WTC11 (cell line): ENCODE measurements around the gene WFDC9. TPM values are rescaled to one million over a fixed set of nuclear protein-coding genes. Genes with fewer than 3 reads are reported as not detected.

ENCODE experiments used
- ATAC-seq: fragments of 200-7000 bp; cut with Tn5 transposase; 2 replicates; pipeline ENCODE4 v1.10.0; 2021; ENCODE audit warnings: mild to moderate bottlenecking, moderate library complexity
- CTCF ChIA-PET: fragments of 300-600 bp; sonication (Branson Sonifier 250); formaldehyde crosslinking; loops from one replicate; lab custom pipeline; 2021; ENCODE audit warnings: antibody characterized with exemption; lab: Charles Lee
- POLR2A ChIA-PET: fragments of 350-600 bp; sonication (Branson Sonifier 250); formaldehyde crosslinking; loops from one replicate; lab custom pipeline; 2021; ENCODE audit warnings: antibody characterized with exemption; lab: Charles Lee
- DNase-seq: peaks from one replicate; pipeline ENCODE4 v3.0.0; 2021; ENCODE audit warnings: low spot score
- H3K27ac Mint-ChIP-seq: 2 replicates; pipeline ENCODE4 v1.8.0; 2021; ENCODE audit warnings: mixed read lengths
- H3K27me3 Mint-ChIP-seq: 2 replicates; pipeline ENCODE4 v1.8.0; 2021; ENCODE audit warnings: low read depth, mild to moderate bottlenecking, moderate library complexity, mixed read lengths
- H3K36me3 Mint-ChIP-seq: 2 replicates; pipeline ENCODE4 v1.8.0; 2021; ENCODE audit warnings: mixed read lengths
- H3K4me1 Mint-ChIP-seq: 2 replicates; pipeline ENCODE4 v1.8.0; 2022; ENCODE audit warnings: mixed read lengths
- H3K4me3 Mint-ChIP-seq: 2 replicates; pipeline ENCODE4 v1.8.0; 2021; ENCODE audit warnings: mild to moderate bottlenecking, moderate library complexity, mixed read lengths
- H3K9me3 Mint-ChIP-seq: 2 replicates; pipeline ENCODE4 v1.8.0; 2021; ENCODE audit warnings: mixed read lengths
- AR ChIP-seq: fragments of 250-450 bp; sonication (Bioruptor Pico); IDR thresholded peaks from 2 replicates; pipeline ENCODE4 v1.9.0; 2021; ENCODE audit warnings: mild to moderate bottlenecking
- ARID4B ChIP-seq: sonication (generic); formaldehyde crosslinking; IDR thresholded peaks from 2 replicates; pipeline ENCODE4 v1.8.0; 2023; ENCODE audit warnings: missing genetic modification reagents, mild to moderate bottlenecking, borderline replicate concordance
- ATF1 ChIP-seq: sonication (generic); formaldehyde crosslinking; IDR thresholded peaks from 2 replicates; pipeline ENCODE4 v1.8.1; 2023; ENCODE audit warnings: mild to moderate bottlenecking, moderate library complexity, missing genetic modification reagents
- CREB1 ChIP-seq: sonication (generic); formaldehyde crosslinking; IDR thresholded peaks from 2 replicates; pipeline ENCODE4 v1.8.0; 2023; ENCODE audit warnings: mild to moderate bottlenecking, missing genetic modification reagents
- CREM ChIP-seq: sonication (generic); formaldehyde crosslinking; IDR thresholded peaks from 2 replicates; pipeline ENCODE4 v1.8.1; 2022; ENCODE audit warnings: mild to moderate bottlenecking, missing genetic modification reagents, moderate library complexity
- FOXP1 ChIP-seq: sonication (generic); formaldehyde crosslinking; IDR thresholded peaks from 2 replicates; pipeline ENCODE4 v1.8.0; 2022; ENCODE audit warnings: missing genetic modification reagents, mild to moderate bottlenecking, moderate library complexity, borderline replicate concordance
- FOXP4 ChIP-seq: sonication (generic); formaldehyde crosslinking; IDR thresholded peaks from 2 replicates; pipeline ENCODE4 v1.8.0; 2022; ENCODE audit warnings: mild to moderate bottlenecking, missing genetic modification reagents
- JUN ChIP-seq: sonication (generic); formaldehyde crosslinking; IDR thresholded peaks from 2 replicates; pipeline ENCODE4 v1.8.0; 2023; ENCODE audit warnings: mild to moderate bottlenecking, missing genetic modification reagents
- SMAD4 ChIP-seq: sonication (generic); formaldehyde crosslinking; IDR thresholded peaks from 2 replicates; pipeline ENCODE4 v1.8.0; 2022; ENCODE audit warnings: mild to moderate bottlenecking, missing genetic modification reagents
- SP1 ChIP-seq: sonication (generic); formaldehyde crosslinking; conservative IDR thresholded peaks from 2 replicates; pipeline ENCODE4 v1.8.1; 2022; ENCODE audit warnings: missing genetic modification reagents
- ZNF423 ChIP-seq: fragments of 250-450 bp; sonication (Bioruptor Pico); IDR thresholded peaks from 2 replicates; pipeline ENCODE4 v2.1.2; 2022; ENCODE audit warnings: mild to moderate bottlenecking, moderate library complexity
- total RNA-seq: library from RNA; stranded (reverse); gene quantifications from 3 replicates; pipeline ENCODE4 v1.2.3, GENCODE V29; 2021
- TF ChIP-seq, protein P1 (sequence below): fragments of 250-450 bp; sonication (Bioruptor Pico); IDR thresholded peaks from 2 replicates; pipeline ENCODE4 v1.9.0; 2021; ENCODE audit warnings: moderate library complexity, mild to moderate bottlenecking, inconsistent platforms, borderline replicate concordance
- TF ChIP-seq, protein P2 (sequence below): sonication (generic); formaldehyde crosslinking; IDR thresholded peaks from 2 replicates; pipeline ENCODE4 v1.8.0; 2022; ENCODE audit warnings: mild to moderate bottlenecking, missing genetic modification reagents

The WFDC9 gene
- total RNA-seq, 1 experiment from 2014 or later = not detected

DNA sequence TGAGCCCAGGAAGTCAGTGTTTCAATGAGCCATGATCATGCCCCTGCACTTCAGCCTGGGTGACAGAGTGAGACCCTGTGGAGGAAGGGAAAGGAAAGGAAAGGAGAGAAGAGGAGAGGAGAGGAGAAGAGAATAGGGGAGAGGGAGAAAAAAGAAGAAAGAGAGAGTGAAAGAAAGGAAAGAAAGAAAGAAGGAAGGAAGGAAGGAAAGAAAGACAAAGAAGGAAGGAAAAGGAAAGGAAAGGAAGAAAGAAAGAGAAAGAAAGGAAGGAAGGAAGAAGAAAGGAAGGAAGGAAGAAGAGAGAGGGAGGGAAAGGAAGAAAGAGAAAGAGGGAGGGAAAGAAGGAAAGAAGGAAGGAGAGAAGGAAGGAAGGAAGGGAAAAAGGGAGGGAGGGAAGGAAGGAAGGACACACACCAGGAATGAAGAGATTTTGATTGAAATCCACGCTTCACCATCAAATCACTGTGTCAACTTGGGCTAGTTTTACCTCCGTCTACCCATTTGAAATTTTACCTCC, 66.3 kb downstream of the WFDC9 start:
- CTCF ChIA-PET = interaction anchor here (1.0 kb wide), 1 partner anchor 206 kb away, joined by 7 read pairs; no protein-coding TSS in a partner anchor
- POLR2A ChIA-PET = no interaction called here
- no peak for TF ChIP-seq CREB1 (CRISPR knock-in tag)
- TF ChIP-seq FOXP4 (CRISPR knock-in tag) = no peak
- no peak for TF ChIP-seq SMAD4 (CRISPR knock-in tag)
- TF ChIP-seq, protein P1, sequence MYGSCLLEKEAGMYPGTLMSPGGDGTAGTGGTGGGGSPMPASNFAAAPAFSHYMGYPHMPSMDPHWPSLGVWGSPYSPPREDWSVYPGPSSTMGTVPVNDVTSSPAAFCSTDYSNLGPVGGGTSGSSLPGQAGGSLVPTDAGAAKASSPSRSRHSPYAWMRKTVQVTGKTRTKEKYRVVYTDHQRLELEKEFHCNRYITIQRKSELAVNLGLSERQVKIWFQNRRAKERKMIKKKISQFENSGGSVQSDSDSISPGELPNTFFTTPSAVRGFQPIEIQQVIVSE = no peak
- TF ChIP-seq, protein P2, sequence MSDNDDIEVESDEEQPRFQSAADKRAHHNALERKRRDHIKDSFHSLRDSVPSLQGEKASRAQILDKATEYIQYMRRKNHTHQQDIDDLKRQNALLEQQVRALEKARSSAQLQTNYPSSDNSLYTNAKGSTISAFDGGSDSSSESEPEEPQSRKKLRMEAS (CRISPR knock-in tag) = no peak
- TF ChIP-seq FOXP1 (CRISPR knock-in tag) = no peak
- TF ChIP-seq CREM (CRISPR knock-in tag) = no peak
- no peak for TF ChIP-seq ATF1 (CRISPR knock-in tag)
- TF ChIP-seq ARID4B (CRISPR knock-in tag) = no peak
- no peak for TF ChIP-seq ZNF423
- TF ChIP-seq SP1 (CRISPR knock-in tag) = no peak
- TF ChIP-seq AR (CRISPR knock-in tag) = no peak
- no peak for TF ChIP-seq JUN
- H3K27ac Mint-ChIP-seq = no peak overlapping the region
- H3K4me1 Mint-ChIP-seq = peaks cover 6% of the 10 kb centered on the region; the same call in 1 of the 2 replicates
- ATAC-seq = no peak
- no peak overlapping the region for H3K4me3 Mint-ChIP-seq
- H3K36me3 Mint-ChIP-seq = peaks cover 3% of the 10 kb centered on the region; the same call in 1 of the 2 replicates
- no peaks in the 10 kb centered on the region for H3K27me3 Mint-ChIP-seq
- H3K9me3 Mint-ChIP-seq = peaks cover 4% of the 10 kb centered on the region
- no peak for DNase-seq

Other genes with a start within 250 kb of the WFDC9 start
- gene DBNDD2, start 223.0 kb downstream of the WFDC9 start, total RNA-seq = 58.7 to 65.8 TPM (median 61.1 TPM) in 3 replicates
- 63.7 to 67.7 TPM (median 67.7 TPM) in 3 replicates for gene PIGT, start 215.1 kb downstream of the WFDC9 start, total RNA-seq
- gene WFDC2, start 161.5 kb downstream of the WFDC9 start, total RNA-seq = 76.4 to 114 TPM (median 99.4 TPM) in 3 replicates
- not detected in 3 replicates for gene SPINT3, start 115.7 kb downstream of the WFDC9 start, total RNA-seq
- not detected in 3 replicates for gene WFDC6, start 91.8 kb downstream of the WFDC9 start, total RNA-seq
- 0.16 to 0.26 TPM (median 0.23 TPM) in 3 replicates for gene EPPIN, start 83.9 kb downstream of the WFDC9 start, total RNA-seq
- not detected in 3 replicates for gene WFDC8, start 52.0 kb downstream of the WFDC9 start, total RNA-seq
- 0.37 TPM in 1 of 3 replicates, not detected in the others for gene WFDC10A, start 1.5 kb downstream of the WFDC9 start, total RNA-seq
- gene WFDC11, start 39.0 kb upstream of the WFDC9 start, total RNA-seq = not detected in 3 replicates
- not detected in 3 replicates for gene WFDC13, start 70.8 kb upstream of the WFDC9 start, total RNA-seq
- 0.42 to 0.62 TPM (median 0.53 TPM) in 3 replicates for gene WFDC10B, start 73.7 kb upstream of the WFDC9 start, total RNA-seq
- gene SPINT4, start 91.1 kb upstream of the WFDC9 start, total RNA-seq = not detected in 3 replicates
- not detected in 3 replicates for gene WFDC3, start 160.6 kb upstream of the WFDC9 start, total RNA-seq
- gene DNTTIP1, start 160.7 kb upstream of the WFDC9 start, total RNA-seq = 34.2 to 35.7 TPM (median 35.1 TPM) in 3 replicates
- 249 to 251 TPM (median 249 TPM) in 3 replicates for gene UBE2C, start 181.4 kb upstream of the WFDC9 start, total RNA-seq
- gene TNNC2, start 196.0 kb upstream of the WFDC9 start, total RNA-seq = 2.7 to 3.6 TPM (median 3.0 TPM) in 3 replicates
- 17.9 to 23.1 TPM (median 21.7 TPM) in 3 replicates for gene SNX21, start 202.5 kb upstream of the WFDC9 start, total RNA-seq
- gene ACOT8, start 226.1 kb upstream of the WFDC9 start, total RNA-seq = 38.1 to 41.1 TPM (median 39.4 TPM) in 3 replicates
- gene ZSWIM3, start 226.3 kb upstream of the WFDC9 start, total RNA-seq = 3.4 to 5.4 TPM (median 4.7 TPM) in 3 replicates
- gene ZSWIM1, start 249.9 kb upstream of the WFDC9 start, total RNA-seq = 15.2 to 17.4 TPM (median 17.0 TPM) in 3 replicates